CD4-positive, alpha-beta T cell treated with Interferon gamma for 1 hour (primary cell): ENCODE results near the gene MYOF.
"Not testable (repeated sequence)": the region's sequence is repeated elsewhere in the genome, so short reads cannot be mapped to it uniquely, and the experiment has no call there.

ENCODE experiments used
- DNase-seq: peaks from one replicate; pipeline ENCODE4 v3.0.0-alpha.2; 2020

Gene MYOF

DNA sequence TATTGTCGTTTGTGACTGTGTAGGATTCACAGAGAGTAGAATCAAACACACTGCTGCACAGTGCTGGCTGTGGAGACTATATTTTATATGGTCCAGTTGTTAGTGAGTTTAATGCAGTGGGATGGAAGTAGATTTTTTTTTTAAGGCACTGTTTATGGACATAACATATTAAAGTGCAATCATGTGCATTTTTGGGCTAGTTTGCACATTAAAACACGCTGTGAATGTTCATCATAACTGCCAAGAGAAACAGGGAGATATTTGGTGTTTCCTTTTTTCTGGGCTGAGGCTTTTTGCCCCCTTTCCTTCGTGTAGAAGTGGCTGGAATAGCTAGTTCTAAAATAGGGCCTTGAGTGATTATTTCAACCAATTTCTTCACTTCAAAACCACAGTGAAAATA, 139.2 kb downstream of the MYOF start:
- DNase-seq: no peak

GRCh38 chr10:93342366-93342765, 139.8 kb downstream of the MYOF start:
- DNase-seq: no peak

DNA sequence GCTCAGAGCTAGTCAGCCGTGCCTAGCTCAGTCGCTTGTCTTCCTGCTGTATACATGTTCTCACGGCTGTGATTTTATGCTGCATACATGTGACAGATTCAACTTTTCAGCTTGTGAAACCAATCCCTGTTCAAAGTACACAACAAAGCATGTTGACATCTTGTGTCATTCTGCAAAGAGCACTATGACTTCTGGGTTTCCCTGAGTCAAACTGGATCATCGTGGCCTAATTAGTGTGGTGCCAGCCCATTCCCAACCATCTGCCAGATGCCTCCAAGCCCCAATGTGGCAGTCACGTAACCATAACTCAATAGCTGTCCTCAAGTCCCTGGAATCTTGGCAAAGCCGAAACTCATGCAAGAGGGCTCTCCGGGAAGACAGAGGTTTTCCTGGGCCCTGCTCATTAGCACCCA, 144.8 kb downstream of the MYOF start:
- no peak for DNase-seq

DNA sequence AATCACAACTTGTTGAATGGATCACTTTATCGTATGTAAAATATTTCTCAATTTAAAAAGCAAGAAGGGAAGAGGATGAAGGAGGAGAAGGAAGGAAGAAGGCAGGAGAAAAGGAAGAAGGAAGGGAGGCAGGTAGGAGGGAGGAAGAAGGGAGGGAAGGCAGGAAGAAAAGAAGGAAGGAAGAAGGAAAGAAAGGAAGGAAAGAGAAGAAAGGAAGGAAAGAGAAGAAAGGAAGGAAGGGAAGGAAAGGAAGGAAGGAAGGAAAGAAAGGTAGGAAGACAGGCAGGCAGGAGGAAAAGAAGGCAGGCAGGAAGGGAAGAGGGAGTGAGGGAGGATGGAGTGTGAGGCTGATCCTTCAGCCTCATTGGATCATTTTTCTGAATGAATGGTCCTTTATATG, 145.5 kb downstream of the MYOF start:
- DNase-seq: no peak

- no peak for DNase-seq
Measured at GRCh38 chr10:93336110-93336509, 146.0 kb downstream of the MYOF start.

- no peak for DNase-seq
Measured at GRCh38 chr10:93334901-93335327, 147.2 kb downstream of the MYOF start.

DNA sequence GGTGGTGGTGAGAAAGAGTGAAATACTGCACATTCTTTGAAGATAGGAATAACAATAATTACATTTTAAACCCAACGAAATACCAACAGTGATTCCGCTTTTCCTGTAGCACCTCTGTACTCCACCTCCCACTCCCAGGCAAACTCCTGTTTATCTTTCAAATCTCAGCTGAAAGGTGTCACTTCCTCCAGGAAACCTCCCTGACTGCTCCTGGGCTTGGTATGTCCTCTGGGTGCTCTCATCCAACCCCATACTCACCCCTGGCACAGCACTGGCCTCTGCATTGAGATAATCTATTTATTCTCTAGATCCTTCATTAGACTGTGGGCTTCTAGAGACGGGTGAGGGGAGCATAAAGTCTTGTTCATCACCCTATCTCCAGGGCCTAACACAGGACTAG, 148.0 kb downstream of the MYOF start:
- no peak for DNase-seq

DNA sequence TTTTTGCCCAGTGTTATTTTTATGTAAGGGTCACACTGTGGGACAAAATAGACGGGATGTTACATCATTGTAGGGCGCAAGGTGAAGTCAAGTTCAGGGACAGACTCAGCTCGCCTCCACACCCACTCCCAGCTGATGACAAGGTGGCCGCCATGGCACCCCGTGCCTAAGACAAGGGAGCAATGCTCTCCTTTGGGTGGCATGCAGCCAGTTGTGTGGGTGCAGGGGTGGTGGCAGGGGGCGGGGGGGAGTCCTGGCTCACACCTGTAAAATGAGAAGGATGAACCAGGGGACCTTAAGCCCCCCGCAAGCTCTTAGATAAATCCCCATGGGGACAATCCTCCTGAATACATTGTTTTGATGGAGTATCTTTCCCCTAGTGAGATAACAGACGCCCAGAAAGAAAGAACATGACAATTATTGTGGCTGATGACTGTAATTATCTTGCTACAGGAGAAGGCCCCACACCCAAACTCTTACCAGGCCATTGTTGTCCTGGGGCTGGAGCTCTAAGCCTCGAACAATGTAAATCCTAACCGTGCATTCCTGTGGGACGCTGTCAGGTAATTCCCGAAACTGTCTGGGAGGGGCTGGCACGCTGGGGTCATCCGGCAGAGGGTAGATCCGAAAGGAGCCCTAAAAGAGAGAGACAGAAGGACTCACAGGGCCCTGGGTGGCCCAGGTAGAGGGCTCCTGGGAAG, 148.7 kb downstream of the MYOF start:
- DNase-seq: no peak

- no peak for DNase-seq
Measured at GRCh38 chr10:93330824-93331223, 151.3 kb downstream of the MYOF start.

GRCh38 chr10:93319896-93320295, 162.2 kb downstream of the MYOF start:
- DNase-seq: no peak

DNA sequence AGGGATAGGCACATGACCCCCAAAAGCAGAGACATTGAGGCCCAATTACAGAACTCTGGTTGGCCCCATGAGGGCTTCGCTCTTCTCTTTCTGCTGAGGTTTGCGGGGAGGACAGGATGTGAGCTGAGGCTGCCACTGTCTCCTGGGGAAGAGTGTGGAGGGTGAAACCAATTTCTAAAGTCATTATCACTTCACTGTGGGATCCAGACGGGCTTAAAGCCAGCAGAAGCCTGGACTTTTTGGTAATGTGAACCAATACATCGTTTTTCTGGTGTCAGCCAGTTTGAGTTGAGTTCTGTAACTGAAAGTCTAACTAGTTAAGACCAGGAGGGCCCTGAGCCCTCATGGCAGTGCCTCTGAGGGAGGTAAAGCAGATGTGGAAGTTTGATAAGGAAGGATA, 163.0 kb downstream of the MYOF start:
- DNase-seq: no peak

DNA sequence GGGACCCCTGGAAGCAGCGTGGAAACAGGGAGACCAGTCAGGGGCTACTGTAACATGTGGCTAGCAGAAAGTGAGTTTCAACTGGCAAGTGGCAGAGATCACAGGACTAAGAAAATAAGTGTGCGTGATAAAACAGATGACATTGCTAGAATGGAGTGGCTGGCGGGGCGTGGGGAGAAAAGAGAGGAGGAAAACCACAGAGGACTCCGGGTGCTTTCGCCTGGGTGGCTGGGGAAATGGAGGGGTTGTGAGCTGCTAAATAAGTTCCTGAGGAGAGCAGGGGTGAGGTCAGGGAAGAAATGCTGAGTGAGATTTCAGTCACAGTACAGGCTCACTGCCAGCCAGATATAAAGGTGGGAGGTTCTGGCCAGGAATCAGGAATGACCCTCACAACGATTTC, 166.9 kb downstream of the MYOF start:
- no peak for DNase-seq

DNA sequence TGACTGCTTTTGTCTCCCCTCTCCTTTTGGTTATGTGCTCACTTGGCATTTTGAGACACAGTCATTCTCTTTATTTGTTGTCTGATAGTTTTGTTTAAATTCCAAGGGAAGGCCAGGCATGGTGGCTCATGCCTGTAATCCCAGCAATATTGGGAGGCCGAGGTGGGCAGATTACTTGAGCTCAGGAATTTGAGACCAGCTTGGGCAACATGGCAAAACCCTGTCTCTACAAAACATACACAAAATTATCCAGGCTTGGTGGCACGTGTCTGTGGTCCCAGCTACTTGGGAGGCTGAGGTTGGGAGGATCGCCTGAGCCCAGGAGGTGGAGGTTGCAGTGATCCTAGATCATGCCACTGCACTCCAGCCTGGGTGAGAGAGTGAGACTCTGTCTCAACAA, 167.5 kb downstream of the MYOF start:
- not testable (repeated sequence) for DNase-seq

DNA sequence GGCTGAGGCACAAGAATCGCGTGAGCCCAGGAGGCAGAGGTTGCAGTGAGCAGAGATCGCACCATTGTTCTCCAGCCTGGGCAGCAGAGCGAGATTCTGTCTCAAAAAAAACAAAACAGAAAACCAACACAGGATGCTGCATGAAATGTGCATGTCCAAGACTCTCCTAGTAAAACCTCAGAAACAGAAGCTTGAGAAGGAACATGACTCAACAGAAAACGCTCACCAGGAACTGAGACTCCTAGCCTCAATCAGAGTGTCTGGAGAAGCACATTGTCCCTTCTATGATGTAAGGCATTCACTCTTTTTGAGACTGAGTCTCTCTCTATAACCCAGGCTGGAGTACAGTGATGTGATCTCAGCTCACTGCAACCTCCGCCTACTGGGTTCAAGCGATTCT, 168.3 kb downstream of the MYOF start:
- DNase-seq: no peak

DNA sequence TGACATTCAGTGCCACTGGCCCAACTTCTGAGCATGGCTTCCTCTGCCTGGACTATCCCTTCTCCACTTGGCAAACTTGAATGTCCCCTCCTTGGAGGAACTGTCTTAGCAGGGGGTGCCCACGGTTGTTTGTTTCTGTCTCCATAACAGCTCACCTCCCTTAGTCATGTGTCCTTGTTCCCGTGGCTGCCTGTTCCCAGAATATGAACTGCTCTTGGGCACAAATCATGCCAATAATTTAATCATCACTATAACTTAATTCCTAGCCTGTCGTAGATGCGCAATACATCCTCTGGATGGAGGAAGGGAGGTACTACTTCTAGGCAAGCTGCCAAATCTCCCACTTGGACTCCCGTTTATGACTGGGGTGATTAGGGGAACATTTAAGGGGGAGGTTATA, 173.1 kb downstream of the MYOF start:
- no peak for DNase-seq

DNA sequence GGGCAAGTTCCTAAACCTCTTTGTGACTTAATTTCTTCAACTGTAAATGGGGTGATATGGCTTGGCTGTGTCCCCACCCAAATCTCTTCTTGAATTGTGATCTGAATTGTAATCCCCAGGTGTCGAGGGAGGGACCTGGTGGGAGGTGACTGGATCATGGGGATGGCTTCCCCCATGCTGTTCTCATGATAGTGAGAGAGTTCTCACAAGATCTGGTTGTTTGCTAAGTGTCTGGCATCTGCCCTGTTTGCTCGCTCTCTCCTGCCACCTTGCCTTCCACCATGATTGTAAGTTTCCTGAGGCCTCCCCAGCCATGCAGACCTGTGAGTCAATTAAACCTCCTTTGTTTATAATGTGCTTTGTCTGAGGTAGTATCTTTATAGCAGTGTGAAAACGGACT, 177.0 kb downstream of the MYOF start:
- DNase-seq: no peak

GRCh38 chr10:93300981-93301380, 181.2 kb downstream of the MYOF start:
- no peak for DNase-seq

DNA sequence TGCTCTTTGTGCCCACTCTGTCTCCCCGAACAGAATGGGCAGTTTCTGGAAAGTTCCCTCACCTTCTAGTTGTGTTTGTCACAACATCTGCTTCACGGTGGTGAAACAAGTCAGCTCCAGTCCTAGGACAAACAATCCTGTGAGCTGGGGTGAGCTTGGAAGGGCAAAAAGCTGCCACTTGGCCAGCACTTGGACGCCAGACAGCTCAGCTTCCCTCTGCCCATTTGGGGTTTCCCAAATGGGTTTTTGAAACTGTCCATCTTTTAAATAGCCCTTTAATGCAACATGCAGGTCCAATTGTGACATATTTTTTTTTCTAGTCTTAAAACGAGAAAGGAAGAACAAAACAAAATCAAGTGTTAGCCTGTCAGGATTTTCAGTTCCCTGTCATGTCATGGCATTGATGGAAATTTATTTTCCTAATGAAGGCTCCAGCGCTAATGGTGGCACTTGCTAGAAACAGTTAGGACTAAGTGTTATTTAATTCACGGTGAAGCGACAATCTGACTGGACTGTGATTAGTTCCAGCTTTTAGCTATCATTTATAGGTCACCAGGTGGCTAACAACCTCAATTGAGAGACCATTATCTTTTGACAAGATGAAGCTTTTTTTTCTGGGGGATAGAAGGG, 181.7 kb downstream of the MYOF start:
- no peak for DNase-seq

- DNase-seq: no peak
Measured at GRCh38 chr10:93299606-93300287, 182.4 kb downstream of the MYOF start.

GRCh38 chr10:93299195-93299594, 182.9 kb downstream of the MYOF start:
- DNase-seq: no peak

- no peak for DNase-seq
Measured at GRCh38 chr10:93296151-93296550, 186.0 kb downstream of the MYOF start.

DNA sequence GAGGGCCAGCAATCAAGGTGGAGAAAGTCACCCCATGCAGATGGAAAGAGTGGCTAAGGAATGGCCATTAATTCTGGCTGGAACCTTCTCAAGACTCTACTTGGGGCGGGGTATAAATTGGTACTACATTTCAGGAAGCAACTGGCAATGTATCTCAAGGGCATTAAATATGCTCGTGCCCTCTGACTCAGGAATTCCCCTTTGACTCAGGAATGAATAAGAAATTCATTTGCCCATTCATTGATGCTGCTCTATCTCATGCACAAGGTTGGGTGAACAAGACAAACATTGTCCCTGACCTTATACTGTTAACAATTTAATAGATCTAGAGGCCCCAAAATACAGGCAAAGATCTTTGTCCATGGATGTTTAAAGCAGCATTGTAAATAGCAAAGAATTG, 188.1 kb downstream of the MYOF start:
- DNase-seq: no peak

- no peak for DNase-seq
Measured at GRCh38 chr10:93290661-93291354, 191.3 kb downstream of the MYOF start.
